Right renal pelvis (tissue), 4 donors: ENCODE measurements around the gene ITGAX. TPM values are rescaled to one million over a fixed set of nuclear protein-coding genes. Genes with fewer than 3 reads are reported as not detected.
"Not testable (repeated sequence)": the region's sequence is repeated elsewhere in the genome, so short reads cannot be mapped to it uniquely, and the experiment has no call there.

Experiments
- DNase-seq, 4 donors: peaks; one replicate each; pipeline ENCODE4 v3.0.0-alpha.2; 2013; ENCODE audit warnings: low read depth in 4 of 4, low spot score in 3 of 4, missing footprints in 1 of 4
- polyA plus RNA-seq, 4 donors: library from polyadenylated mRNA; unstranded; fragments of 120-200 nt; gene quantifications; one replicate each; pipeline ENCODE4 v1.2.1, GENCODE V29; 2013; ENCODE audit not compliant: insufficient read length in 4 of 4

Gene ITGAX
- polyA plus RNA-seq, 4 donors, result 0.48 to 1.1 (median 0.89) TPM

GRCh38 chr16:31404353-31405064 is 49.5 kb downstream of the ITGAX start:
- DNase-seq, result no peak

- no peak for DNase-seq
These were observed 52.4 kb downstream of the ITGAX start for GRCh38 chr16:31407406-31407805.

GRCh38 chr16:31409433-31409832 is 54.5 kb downstream of the ITGAX start:
- no peak for DNase-seq

GRCh38 chr16:31410082-31410481 is 55.1 kb downstream of the ITGAX start:
- DNase-seq, result no peak

- DNase-seq, result no peak
These were observed 56.3 kb downstream of the ITGAX start for GRCh38 chr16:31411024-31411844.

- no peak for DNase-seq
These were observed 57.8 kb downstream of the ITGAX start for GRCh38 chr16:31412750-31413149.

GRCh38 chr16:31413381-31413780 is 58.4 kb downstream of the ITGAX start:
- DNase-seq, result no peak

GRCh38 chr16:31413943-31414342 is 59.0 kb downstream of the ITGAX start:
- no peak for DNase-seq

GRCh38 chr16:31414706-31415105 is 59.7 kb downstream of the ITGAX start:
- DNase-seq, result no peak

- DNase-seq, result no peak
These were observed 61.4 kb downstream of the ITGAX start for GRCh38 chr16:31416371-31416770.

GRCh38 chr16:31417036-31417435 is 62.1 kb downstream of the ITGAX start:
- DNase-seq, result not testable (repeated sequence)

GRCh38 chr16:31417916-31418315 is 62.9 kb downstream of the ITGAX start:
- DNase-seq, result no peak

- no peak for DNase-seq
These were observed 65.1 kb downstream of the ITGAX start for GRCh38 chr16:31420037-31420436.

GRCh38 chr16:31421587-31421986 is 66.6 kb downstream of the ITGAX start:
- no peak for DNase-seq

GRCh38 chr16:31423241-31423640 is 68.3 kb downstream of the ITGAX start:
- DNase-seq, result no peak

- DNase-seq, result no peak
These were observed 68.8 kb downstream of the ITGAX start for GRCh38 chr16:31423801-31424200.

GRCh38 chr16:31427441-31428278 is 72.7 kb downstream of the ITGAX start:
- peak; percentile 5 to 44 (median 31) for DNase-seq

GRCh38 chr16:31428279-31428597 is 73.3 kb downstream of the ITGAX start, which contains the start of gene COX6A2:
TSS of gene COX6A2 (minus strand) at chr16:31428360. CDS start at chr16:31428325, 35 bp downstream.
- no peak for DNase-seq

- no peak for DNase-seq
These were observed 73.8 kb downstream of the ITGAX start for GRCh38 chr16:31428638-31429247.

- DNase-seq, result no peak
These were observed 74.3 kb downstream of the ITGAX start for GRCh38 chr16:31429314-31429713.

- no peak for DNase-seq
These were observed 74.8 kb downstream of the ITGAX start for GRCh38 chr16:31429796-31430195.
